H1 (cell line): ENCODE results near the gene MRGPRX2. TPM values are rescaled to one million over a fixed set of nuclear protein-coding genes. Genes with fewer than 3 reads are reported as not detected.

Experiments used
- BACH1 ChIP-seq: IDR thresholded peaks from 2 replicates; pipeline ENCODE4 v1.6.1; 2012; ENCODE audit warnings: low read length, improper control_type of control experiment
- BRCA1 ChIP-seq: IDR thresholded peaks from 2 replicates; pipeline ENCODE4 v1.6.1; 2012; ENCODE audit warnings: low read depth, low read length, improper control_type of control experiment
- RBBP5 ChIP-seq: IDR thresholded peaks from 2 replicates; pipeline ENCODE4 v1.7.1; 2012; ENCODE audit warnings: low read depth, mild to moderate bottlenecking, inconsistent platforms, low read length, moderate library complexity, borderline replicate concordance
- SAP30 ChIP-seq: fragments of 300-600 bp; sonication (generic); IDR thresholded peaks from 2 replicates; pipeline ENCODE4 v1.7.1; 2012; ENCODE audit warnings: low read length, moderate library complexity, mild to moderate bottlenecking, inconsistent platforms; ENCODE audit not compliant: insufficient read depth, insufficient replicate concordance
- SIN3A ChIP-seq, 2 experiments: IDR thresholded peaks in 1 of 2; conservative IDR thresholded peaks in 1 of 2; 2 replicates each; pipeline ENCODE4 v1.6.1; 2011 to 2012; ENCODE audit warnings: low read length in 2 of 2, improper control_type of control experiment in 1 of 2, low read depth in 1 of 2, mild to moderate bottlenecking in 1 of 2
- SUZ12 ChIP-seq: fragments of 200-600 bp; sonication (generic); IDR thresholded peaks from 2 replicates; pipeline ENCODE4 v1.6.1; 2012; ENCODE audit warnings: mild to moderate bottlenecking, inconsistent platforms, low read length, moderate library complexity, mixed read lengths
- polyA plus RNA-seq, 7 experiments: library from polyadenylated mRNA; depleted of rRNA in 3 of 7; stranded (reverse) in 5 of 7; unstranded in 2 of 7; fragments of >200 nt in 5 of 7; fragments of 200-250 nt in 2 of 7; gene quantifications; 1 replicate in 5 of 7; 2 replicates in 1 of 7; 4 replicates in 1 of 7; pipeline versions ENCODE4 v1.2.1 to v1.2.3, GENCODE V29; 2011 to 2013; ENCODE audit warnings: missing spikeins in 2 of 7, mixed read lengths in 2 of 7
- total RNA-seq: library from RNA; stranded (reverse); fragmentation: NEBNext Ultra II Directional; extraction: Animal tissue kit (Norgen Biotek cat#: 25700); gene quantifications from 2 replicates; pipeline ENCODE4 v1.2.1, GENCODE V29; 2021
- TF ChIP-seq, protein P1 (sequence below): fragments of 300-600 bp; sonication (generic); IDR thresholded peaks from 2 replicates; pipeline ENCODE4 v1.7.1; 2012; ENCODE audit warnings: low read length, moderate library complexity, mild to moderate bottlenecking, inconsistent platforms; ENCODE audit not compliant: insufficient replicate concordance
- TF ChIP-seq, protein P2 (sequence below): IDR thresholded peaks from 2 replicates; pipeline ENCODE4 v1.6.1; 2011; ENCODE audit warnings: low read depth, mild to moderate bottlenecking, low read length; ENCODE audit not compliant: insufficient read depth
- TF ChIP-seq, protein P3 (sequence below): IDR thresholded peaks from 2 replicates; pipeline ENCODE4 v1.6.1; 2012; ENCODE audit warnings: low read length, inconsistent platforms

Gene MRGPRX2
- total and polyA plus RNA-seq, 2 of the 8 experiments (the other 6 are each of a cell fraction or from before 2014, with no cell fraction given): not detected

DNA sequence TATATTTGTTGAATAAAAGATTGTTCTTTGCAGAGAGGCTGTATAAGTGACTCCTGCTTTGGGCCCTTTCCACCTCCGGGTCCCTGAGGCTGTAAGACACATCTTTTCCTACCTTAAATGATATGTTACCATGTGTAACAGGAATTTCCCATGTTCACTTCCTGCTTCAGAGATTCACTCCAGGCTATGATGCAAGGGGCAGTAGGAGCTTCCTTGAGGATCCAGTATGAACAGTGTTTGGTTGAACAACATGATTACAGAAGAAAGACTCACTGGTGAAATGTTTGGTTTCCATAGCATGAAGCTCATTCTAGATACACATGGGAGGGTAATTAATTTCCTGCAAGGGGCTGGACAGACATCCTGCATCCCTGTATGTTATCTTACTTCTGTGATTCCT is 30.8 kb upstream of the MRGPRX2 start (continued):
- TF ChIP-seq, protein P1, sequence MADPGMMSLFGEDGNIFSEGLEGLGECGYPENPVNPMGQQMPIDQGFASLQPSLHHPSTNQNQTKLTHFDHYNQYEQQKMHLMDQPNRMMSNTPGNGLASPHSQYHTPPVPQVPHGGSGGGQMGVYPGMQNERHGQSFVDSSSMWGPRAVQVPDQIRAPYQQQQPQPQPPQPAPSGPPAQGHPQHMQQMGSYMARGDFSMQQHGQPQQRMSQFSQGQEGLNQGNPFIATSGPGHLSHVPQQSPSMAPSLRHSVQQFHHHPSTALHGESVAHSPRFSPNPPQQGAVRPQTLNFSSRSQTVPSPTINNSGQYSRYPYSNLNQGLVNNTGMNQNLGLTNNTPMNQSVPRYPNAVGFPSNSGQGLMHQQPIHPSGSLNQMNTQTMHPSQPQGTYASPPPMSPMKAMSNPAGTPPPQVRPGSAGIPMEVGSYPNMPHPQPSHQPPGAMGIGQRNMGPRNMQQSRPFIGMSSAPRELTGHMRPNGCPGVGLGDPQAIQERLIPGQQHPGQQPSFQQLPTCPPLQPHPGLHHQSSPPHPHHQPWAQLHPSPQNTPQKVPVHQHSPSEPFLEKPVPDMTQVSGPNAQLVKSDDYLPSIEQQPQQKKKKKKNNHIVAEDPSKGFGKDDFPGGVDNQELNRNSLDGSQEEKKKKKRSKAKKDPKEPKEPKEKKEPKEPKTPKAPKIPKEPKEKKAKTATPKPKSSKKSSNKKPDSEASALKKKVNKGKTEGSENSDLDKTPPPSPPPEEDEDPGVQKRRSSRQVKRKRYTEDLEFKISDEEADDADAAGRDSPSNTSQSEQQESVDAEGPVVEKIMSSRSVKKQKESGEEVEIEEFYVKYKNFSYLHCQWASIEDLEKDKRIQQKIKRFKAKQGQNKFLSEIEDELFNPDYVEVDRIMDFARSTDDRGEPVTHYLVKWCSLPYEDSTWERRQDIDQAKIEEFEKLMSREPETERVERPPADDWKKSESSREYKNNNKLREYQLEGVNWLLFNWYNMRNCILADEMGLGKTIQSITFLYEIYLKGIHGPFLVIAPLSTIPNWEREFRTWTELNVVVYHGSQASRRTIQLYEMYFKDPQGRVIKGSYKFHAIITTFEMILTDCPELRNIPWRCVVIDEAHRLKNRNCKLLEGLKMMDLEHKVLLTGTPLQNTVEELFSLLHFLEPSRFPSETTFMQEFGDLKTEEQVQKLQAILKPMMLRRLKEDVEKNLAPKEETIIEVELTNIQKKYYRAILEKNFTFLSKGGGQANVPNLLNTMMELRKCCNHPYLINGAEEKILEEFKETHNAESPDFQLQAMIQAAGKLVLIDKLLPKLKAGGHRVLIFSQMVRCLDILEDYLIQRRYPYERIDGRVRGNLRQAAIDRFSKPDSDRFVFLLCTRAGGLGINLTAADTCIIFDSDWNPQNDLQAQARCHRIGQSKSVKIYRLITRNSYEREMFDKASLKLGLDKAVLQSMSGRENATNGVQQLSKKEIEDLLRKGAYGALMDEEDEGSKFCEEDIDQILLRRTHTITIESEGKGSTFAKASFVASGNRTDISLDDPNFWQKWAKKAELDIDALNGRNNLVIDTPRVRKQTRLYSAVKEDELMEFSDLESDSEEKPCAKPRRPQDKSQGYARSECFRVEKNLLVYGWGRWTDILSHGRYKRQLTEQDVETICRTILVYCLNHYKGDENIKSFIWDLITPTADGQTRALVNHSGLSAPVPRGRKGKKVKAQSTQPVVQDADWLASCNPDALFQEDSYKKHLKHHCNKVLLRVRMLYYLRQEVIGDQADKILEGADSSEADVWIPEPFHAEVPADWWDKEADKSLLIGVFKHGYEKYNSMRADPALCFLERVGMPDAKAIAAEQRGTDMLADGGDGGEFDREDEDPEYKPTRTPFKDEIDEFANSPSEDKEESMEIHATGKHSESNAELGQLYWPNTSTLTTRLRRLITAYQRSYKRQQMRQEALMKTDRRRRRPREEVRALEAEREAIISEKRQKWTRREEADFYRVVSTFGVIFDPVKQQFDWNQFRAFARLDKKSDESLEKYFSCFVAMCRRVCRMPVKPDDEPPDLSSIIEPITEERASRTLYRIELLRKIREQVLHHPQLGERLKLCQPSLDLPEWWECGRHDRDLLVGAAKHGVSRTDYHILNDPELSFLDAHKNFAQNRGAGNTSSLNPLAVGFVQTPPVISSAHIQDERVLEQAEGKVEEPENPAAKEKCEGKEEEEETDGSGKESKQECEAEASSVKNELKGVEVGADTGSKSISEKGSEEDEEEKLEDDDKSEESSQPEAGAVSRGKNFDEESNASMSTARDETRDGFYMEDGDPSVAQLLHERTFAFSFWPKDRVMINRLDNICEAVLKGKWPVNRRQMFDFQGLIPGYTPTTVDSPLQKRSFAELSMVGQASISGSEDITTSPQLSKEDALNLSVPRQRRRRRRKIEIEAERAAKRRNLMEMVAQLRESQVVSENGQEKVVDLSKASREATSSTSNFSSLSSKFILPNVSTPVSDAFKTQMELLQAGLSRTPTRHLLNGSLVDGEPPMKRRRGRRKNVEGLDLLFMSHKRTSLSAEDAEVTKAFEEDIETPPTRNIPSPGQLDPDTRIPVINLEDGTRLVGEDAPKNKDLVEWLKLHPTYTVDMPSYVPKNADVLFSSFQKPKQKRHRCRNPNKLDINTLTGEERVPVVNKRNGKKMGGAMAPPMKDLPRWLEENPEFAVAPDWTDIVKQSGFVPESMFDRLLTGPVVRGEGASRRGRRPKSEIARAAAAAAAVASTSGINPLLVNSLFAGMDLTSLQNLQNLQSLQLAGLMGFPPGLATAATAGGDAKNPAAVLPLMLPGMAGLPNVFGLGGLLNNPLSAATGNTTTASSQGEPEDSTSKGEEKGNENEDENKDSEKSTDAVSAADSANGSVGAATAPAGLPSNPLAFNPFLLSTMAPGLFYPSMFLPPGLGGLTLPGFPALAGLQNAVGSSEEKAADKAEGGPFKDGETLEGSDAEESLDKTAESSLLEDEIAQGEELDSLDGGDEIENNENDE: no peak
- TF ChIP-seq BRCA1 (no peak), SAP30 (no peak), BACH1 (no peak), SIN3A (conservative IDR thresholded peaks at IDR 0.05 in 1 of 2, IDR thresholded peaks at IDR 0.05 in 1 of 2; ENCODE audit: low read depth in 1 of 2, low read length in 2 of 2) (no peak), RBBP5 (no peak), SUZ12 (no peak)
- TF ChIP-seq, protein P2, sequence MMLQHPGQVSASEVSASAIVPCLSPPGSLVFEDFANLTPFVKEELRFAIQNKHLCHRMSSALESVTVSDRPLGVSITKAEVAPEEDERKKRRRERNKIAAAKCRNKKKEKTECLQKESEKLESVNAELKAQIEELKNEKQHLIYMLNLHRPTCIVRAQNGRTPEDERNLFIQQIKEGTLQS: no peak
- TF ChIP-seq, protein P3, sequence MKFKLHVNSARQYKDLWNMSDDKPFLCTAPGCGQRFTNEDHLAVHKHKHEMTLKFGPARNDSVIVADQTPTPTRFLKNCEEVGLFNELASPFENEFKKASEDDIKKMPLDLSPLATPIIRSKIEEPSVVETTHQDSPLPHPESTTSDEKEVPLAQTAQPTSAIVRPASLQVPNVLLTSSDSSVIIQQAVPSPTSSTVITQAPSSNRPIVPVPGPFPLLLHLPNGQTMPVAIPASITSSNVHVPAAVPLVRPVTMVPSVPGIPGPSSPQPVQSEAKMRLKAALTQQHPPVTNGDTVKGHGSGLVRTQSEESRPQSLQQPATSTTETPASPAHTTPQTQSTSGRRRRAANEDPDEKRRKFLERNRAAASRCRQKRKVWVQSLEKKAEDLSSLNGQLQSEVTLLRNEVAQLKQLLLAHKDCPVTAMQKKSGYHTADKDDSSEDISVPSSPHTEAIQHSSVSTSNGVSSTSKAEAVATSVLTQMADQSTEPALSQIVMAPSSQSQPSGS: no peak
